ENCODE measurements around the gene SBF1.

The SBF1 gene

DNA sequence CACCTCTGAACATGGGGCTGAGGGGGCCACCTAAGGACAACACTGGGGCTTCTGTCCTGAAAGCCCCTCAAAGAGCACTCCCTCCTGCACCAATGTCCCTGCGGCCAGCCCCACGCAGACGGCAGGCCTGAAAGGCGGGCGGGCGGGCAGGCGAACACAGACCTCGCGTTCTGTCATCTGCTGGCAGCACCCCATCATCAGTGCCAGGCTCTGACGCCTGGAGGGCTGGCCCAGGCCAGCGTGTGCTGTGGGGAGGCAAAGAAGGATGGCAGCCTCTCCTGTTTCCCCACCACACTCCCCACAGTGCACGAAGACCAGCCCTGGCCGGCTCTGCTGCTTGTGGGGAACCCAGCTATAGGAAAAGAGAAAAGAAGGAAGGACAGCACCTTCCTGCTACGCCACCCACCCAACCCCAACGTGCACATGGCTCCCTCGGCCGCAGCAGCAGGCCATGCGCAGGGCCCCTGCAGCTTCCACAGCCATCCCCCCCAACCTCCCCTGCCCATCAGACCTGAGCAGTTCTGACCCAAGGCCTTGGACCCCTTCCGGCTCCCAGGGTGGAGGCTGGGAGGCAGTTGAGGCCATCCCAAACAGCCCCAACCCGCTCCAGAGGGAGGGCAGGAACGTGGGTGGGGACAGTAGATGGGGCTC is 3.5 kb downstream of the SBF1 start:
- WGBS (ENCODE audit: insufficient coverage) = 93% methylated on average over 4 of the region's 21 CpGs
- peak overlapping the region; percentile 7 to 76 for H3K27ac ChIP-seq (ENCODE audit: insufficient read depth in 1 of 2, low read depth in 1 of 2, low read length in 2 of 2, poor library complexity in 1 of 2, severe bottlenecking in 2 of 2)
- no peak for DNase-seq
- H3K36me3 ChIP-seq (ENCODE audit: control insufficient read depth in 4 of 4, insufficient read depth in 4 of 4, low read length in 3 of 4) = peaks cover 3 to 14% (median 10%) of the 10 kb centered on the region in 4 experiments
- H3K9me3 ChIP-seq (ENCODE audit: control extremely low read depth in 1 of 5, control insufficient read depth in 4 of 5, insufficient read depth in 2 of 5, low read depth in 1 of 5, low read length in 4 of 5) = no peaks in the 10 kb centered on the region
- ChIA-PET CTCF (interaction anchor here (0.9 to 2.8 kb wide), 5 partner anchors 16 to 195 kb away, joined by 3 to 13 read pairs (median 5); partner anchors contain the start of gene SCO2), POLR2A (interaction anchor here (0.6 to 1.7 kb wide), 3 partner anchors 9 to 36 kb away, joined by 3 to 4 read pairs (median 3); partner anchors contain the start of genes LMF2 and NCAPH2)
- peaks cover 4 to 74% (median 71%) of the 10 kb centered on the region in 4 experiments for H3K4me1 ChIP-seq (ENCODE audit: control extremely low read depth in 1 of 4, control insufficient read depth in 4 of 4, insufficient read depth in 4 of 4, low read length in 3 of 4)
- no peaks in the 10 kb centered on the region for H3K27me3 ChIP-seq (replicated peaks in 2 of 5; ENCODE audit: control insufficient read depth in 4 of 5, insufficient read depth in 5 of 5, low read length in 4 of 5)
- H3K4me3 ChIP-seq (ENCODE audit: control insufficient read depth in 1 of 7, extremely low read depth in 1 of 7, insufficient read depth in 4 of 7, low read depth in 2 of 7, low read length in 6 of 7) = peak overlapping the region in 1 of 7 experiments; percentile 30

DNA sequence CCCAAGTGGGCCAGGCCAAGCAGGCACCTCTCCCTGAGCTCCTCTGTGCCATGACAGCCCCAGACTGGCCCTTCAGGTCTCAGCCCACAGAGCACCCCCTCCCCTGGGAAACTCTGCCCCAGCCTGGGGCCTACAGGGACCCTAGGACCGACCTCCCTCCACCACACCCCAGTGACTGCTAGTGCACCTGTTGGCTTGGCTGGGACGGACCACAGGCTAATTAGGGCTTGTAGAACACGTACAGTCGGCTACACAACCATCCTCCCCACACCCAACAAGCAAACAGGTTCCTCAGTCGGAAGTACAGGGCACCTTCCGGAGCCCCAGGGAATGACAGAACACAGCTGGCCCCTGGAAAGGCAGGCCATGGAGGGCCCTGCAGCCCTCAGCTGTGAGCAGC is 4.3 kb downstream of the SBF1 start:
- H3K4me3 ChIP-seq (ENCODE audit: control insufficient read depth in 1 of 7, extremely low read depth in 1 of 7, insufficient read depth in 4 of 7, low read depth in 2 of 7, low read length in 6 of 7) = peak overlapping the region in 4 of 7 experiments; percentile 24 to 41 (median 34)
- H3K9me3 ChIP-seq (ENCODE audit: control extremely low read depth in 1 of 5, control insufficient read depth in 4 of 5, insufficient read depth in 2 of 5, low read depth in 1 of 5, low read length in 4 of 5) = no peaks in the 10 kb centered on the region
- peaks cover 3 to 22% (median 18%) of the 10 kb centered on the region in 4 experiments for H3K36me3 ChIP-seq (ENCODE audit: control insufficient read depth in 4 of 4, insufficient read depth in 4 of 4, low read length in 3 of 4)
- H3K4me1 ChIP-seq (ENCODE audit: control extremely low read depth in 1 of 4, control insufficient read depth in 4 of 4, insufficient read depth in 4 of 4, low read length in 3 of 4) = peaks cover 4 to 72% (median 70%) of the 10 kb centered on the region in 4 experiments
- DNase-seq = no peak
- 75% methylated on average over 2 of the region's 6 CpGs for WGBS (ENCODE audit: insufficient coverage)
- ChIA-PET POLR2A (interaction anchor here (0.6 to 1.7 kb wide), 4 partner anchors 28 to 208 kb away, joined by 3 to 8 read pairs (median 4); partner anchors contain the start of genes LMF2, NCAPH2 and SCO2), CTCF (interaction anchor here (0.9 to 2.3 kb wide), 7 partner anchors 13 to 197 kb away, joined by 3 to 6 read pairs (median 3); partner anchors contain the start of genes SCO2 and SYCE3)
- H3K27ac ChIP-seq (ENCODE audit: insufficient read depth in 1 of 2, low read depth in 1 of 2, low read length in 2 of 2, poor library complexity in 1 of 2, severe bottlenecking in 2 of 2) = peak overlapping the region in 1 of 2 experiments; percentile 76
- H3K27me3 ChIP-seq (replicated peaks in 2 of 5; ENCODE audit: control insufficient read depth in 4 of 5, insufficient read depth in 5 of 5, low read length in 4 of 5) = no peaks in the 10 kb centered on the region

DNA sequence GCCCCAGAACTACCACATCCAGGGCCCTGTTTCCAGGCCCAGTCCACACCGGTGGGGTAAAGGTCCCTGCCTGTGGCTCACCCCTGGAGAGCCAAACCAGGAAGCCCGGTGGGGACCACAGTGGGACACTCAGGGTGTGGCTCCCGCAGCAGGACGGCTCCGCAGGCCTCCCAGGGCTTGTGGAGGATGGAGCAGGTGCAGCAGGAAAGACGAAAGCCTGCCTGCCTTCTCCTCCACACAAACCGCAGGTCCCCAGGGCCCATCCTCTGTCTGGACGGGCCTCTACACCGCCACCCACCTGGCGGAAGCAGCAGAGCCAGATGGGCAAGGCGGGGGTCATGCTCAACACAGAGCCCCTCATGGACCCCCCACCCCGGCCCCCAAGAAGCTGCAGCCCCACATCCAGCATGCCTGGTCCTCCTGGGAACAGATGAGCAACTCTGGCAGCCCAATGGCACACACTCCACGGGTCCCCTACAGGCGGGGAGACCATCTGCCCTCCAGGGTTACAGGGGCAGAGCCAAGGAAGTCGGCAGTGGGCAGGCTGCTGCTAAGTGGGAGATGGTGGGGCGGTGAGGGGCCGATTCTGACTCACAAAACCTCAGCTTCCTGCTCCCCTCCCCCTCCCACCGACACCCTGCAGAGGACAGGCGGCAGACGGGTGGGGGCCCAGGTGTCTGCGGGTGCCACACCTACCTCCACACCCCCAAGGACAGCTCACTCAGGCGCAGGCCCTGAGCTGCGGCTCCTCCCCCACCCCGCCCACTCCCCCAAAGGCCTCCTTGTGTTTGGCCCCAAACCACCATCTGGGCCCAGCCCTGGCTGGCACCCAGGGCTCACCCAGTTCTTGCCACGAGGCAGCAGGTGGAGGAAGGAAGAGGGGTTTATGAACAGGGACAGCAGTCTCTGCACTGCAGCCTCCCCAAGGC is 5.2 kb downstream of the SBF1 start:
- POLR2A ChIA-PET = interaction anchor here (1.0 to 1.7 kb wide), 4 partner anchors 25 to 56 kb away, joined by 4 to 8 read pairs (median 4); partner anchors contain the start of genes LMF2, NCAPH2 and SCO2
- peak; percentile 92 to 99 (median 98) for DNase-seq
- Histone ChIP-seq H3K4me3 (ENCODE audit: control insufficient read depth in 1 of 7, extremely low read depth in 1 of 7, insufficient read depth in 4 of 7, low read depth in 2 of 7, low read length in 6 of 7) (peak overlapping the region in 4 of 7 experiments; percentile 24 to 54 (median 39)), H3K27ac (ENCODE audit: insufficient read depth in 1 of 2, low read depth in 1 of 2, low read length in 2 of 2, poor library complexity in 1 of 2, severe bottlenecking in 2 of 2) (peak overlapping the region; percentile 40 to 76), H3K4me1 (ENCODE audit: control extremely low read depth in 1 of 4, control insufficient read depth in 4 of 4, insufficient read depth in 4 of 4, low read length in 3 of 4) (peaks cover 4 to 67% (median 65%) of the 10 kb centered on the region in 4 experiments), H3K27me3 (replicated peaks in 2 of 5; ENCODE audit: control insufficient read depth in 4 of 5, insufficient read depth in 5 of 5, low read length in 4 of 5) (no peaks in the 10 kb centered on the region), H3K36me3 (ENCODE audit: control insufficient read depth in 4 of 4, insufficient read depth in 4 of 4, low read length in 3 of 4) (peaks cover 3 to 30% (median 23%) of the 10 kb centered on the region in 4 experiments), H3K9me3 (ENCODE audit: control extremely low read depth in 1 of 5, control insufficient read depth in 4 of 5, insufficient read depth in 2 of 5, low read depth in 1 of 5, low read length in 4 of 5) (no peaks in the 10 kb centered on the region)
- WGBS (ENCODE audit: insufficient coverage) = 7% methylated on average over 10 of the region's 25 CpGs
- CTCF ChIA-PET = interaction anchor here (0.9 to 2.3 kb wide), 7 partner anchors 10 to 196 kb away, joined by 3 to 6 read pairs (median 3); partner anchors contain the start of genes SCO2 and SYCE3

DNA sequence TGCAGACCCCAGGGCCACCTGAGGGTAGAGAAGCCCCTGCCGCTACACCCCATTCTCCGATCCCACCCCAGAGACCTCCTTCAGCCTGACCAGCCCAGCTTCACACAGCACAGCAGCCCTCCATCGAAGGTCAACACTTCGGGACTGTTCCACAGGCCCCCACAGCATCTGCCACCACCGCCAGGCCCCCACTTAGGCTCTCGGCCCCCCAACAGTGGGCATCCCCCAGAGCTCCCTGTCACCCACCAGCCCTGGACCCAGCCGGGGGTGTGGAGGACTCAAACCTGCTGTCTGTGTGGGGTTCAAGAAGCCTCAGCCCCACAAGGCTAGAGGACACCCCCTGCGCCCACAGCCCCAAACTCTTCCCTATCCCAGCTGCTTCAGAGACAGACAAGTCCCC is 6.2 kb downstream of the SBF1 start:
- H3K4me1 ChIP-seq (ENCODE audit: control extremely low read depth in 1 of 4, control insufficient read depth in 4 of 4, insufficient read depth in 4 of 4, low read length in 3 of 4) = peaks cover 4 to 60% (median 60%) of the 10 kb centered on the region in 4 experiments
- 77% methylated on average over 5 of the region's 8 CpGs for WGBS (ENCODE audit: insufficient coverage)
- H3K36me3 ChIP-seq (ENCODE audit: control insufficient read depth in 4 of 4, insufficient read depth in 4 of 4, low read length in 3 of 4) = peaks cover 3 to 41% (median 28%) of the 10 kb centered on the region in 4 experiments
- H3K9me3 ChIP-seq (ENCODE audit: control extremely low read depth in 1 of 5, control insufficient read depth in 4 of 5, insufficient read depth in 2 of 5, low read depth in 1 of 5, low read length in 4 of 5) = no peaks in the 10 kb centered on the region
- DNase-seq = no peak
- ChIA-PET CTCF (interaction anchor here (0.6 to 2.3 kb wide), 6 partner anchors 9 to 214 kb away, joined by 3 to 6 read pairs (median 4); no protein-coding TSS in a partner anchor), POLR2A (interaction anchor here (0.6 to 1.0 kb wide), 4 partner anchors 11 to 623 kb away, joined by 3 to 6 read pairs (median 4); no protein-coding TSS in a partner anchor)
- H3K4me3 ChIP-seq (ENCODE audit: control insufficient read depth in 1 of 7, extremely low read depth in 1 of 7, insufficient read depth in 4 of 7, low read depth in 2 of 7, low read length in 6 of 7) = peak overlapping the region in 2 of 7 experiments; percentile 1 to 19
- H3K27me3 ChIP-seq (replicated peaks in 2 of 5; ENCODE audit: control insufficient read depth in 4 of 5, insufficient read depth in 5 of 5, low read length in 4 of 5) = no peaks in the 10 kb centered on the region
- peak overlapping the region in 1 of 2 experiments; percentile 72 for H3K27ac ChIP-seq (ENCODE audit: insufficient read depth in 1 of 2, low read depth in 1 of 2, low read length in 2 of 2, poor library complexity in 1 of 2, severe bottlenecking in 2 of 2)

DNA sequence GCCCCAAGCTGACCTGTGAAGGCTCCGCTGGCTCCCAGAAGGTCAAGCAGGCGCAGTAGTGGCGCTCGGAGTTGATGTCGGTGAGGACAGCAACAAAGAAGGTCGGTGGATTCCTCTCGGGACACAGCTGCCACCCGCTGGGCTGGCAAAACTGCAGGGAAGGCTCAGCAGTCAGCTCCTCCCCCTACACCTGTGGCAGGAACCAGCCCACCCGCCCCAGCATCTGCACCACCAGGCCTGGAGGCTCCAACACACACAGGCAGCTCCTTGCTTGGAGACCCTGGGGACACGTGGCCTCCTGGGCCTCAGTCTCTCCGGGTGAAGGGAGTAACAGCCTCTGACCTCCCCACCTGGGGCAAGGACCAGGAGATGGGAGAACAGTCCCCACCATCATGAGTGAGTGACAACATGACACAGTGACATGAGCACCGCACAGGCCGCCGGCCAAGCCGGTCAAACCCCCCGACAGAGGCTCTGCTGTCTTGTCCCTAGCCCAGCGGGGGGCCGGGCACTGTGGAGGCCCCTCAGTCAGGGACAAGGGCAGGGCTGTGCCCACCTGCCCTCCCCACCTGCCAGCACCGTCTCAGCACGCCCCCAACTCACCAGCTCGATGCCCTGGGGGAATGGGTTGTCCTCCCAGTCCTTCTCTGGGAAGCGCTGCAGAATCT is 6.9 kb downstream of the SBF1 start:
- H3K36me3 ChIP-seq (ENCODE audit: control insufficient read depth in 4 of 4, insufficient read depth in 4 of 4, low read length in 3 of 4) = peaks cover 3 to 48% (median 34%) of the 10 kb centered on the region in 4 experiments
- ChIA-PET CTCF (interaction anchor here (0.9 to 1.2 kb wide), 3 partner anchors 30 to 153 kb away, joined by 3 to 4 read pairs (median 3); no protein-coding TSS in a partner anchor), POLR2A (interaction anchor here (0.6 to 1.0 kb wide), 3 partner anchors 12 to 622 kb away, joined by 3 to 6 read pairs (median 4); no protein-coding TSS in a partner anchor)
- peaks cover 4 to 53% (median 53%) of the 10 kb centered on the region in 4 experiments for H3K4me1 ChIP-seq (ENCODE audit: control extremely low read depth in 1 of 4, control insufficient read depth in 4 of 4, insufficient read depth in 4 of 4, low read length in 3 of 4)
- H3K9me3 ChIP-seq (ENCODE audit: control extremely low read depth in 1 of 5, control insufficient read depth in 4 of 5, insufficient read depth in 2 of 5, low read depth in 1 of 5, low read length in 4 of 5) = no peaks in the 10 kb centered on the region
- WGBS (ENCODE audit: insufficient coverage) = 93% methylated on average over 18 of the region's 22 CpGs
- no peak overlapping the region for H3K4me3 ChIP-seq (ENCODE audit: control insufficient read depth in 1 of 7, extremely low read depth in 1 of 7, insufficient read depth in 4 of 7, low read depth in 2 of 7, low read length in 6 of 7)
- no peaks in the 10 kb centered on the region for H3K27me3 ChIP-seq (replicated peaks in 2 of 5; ENCODE audit: control insufficient read depth in 4 of 5, insufficient read depth in 5 of 5, low read length in 4 of 5)
- DNase-seq = no peak
- H3K27ac ChIP-seq (ENCODE audit: insufficient read depth in 1 of 2, low read depth in 1 of 2, low read length in 2 of 2, poor library complexity in 1 of 2, severe bottlenecking in 2 of 2) = peak overlapping the region in 1 of 2 experiments; percentile 72

DNA sequence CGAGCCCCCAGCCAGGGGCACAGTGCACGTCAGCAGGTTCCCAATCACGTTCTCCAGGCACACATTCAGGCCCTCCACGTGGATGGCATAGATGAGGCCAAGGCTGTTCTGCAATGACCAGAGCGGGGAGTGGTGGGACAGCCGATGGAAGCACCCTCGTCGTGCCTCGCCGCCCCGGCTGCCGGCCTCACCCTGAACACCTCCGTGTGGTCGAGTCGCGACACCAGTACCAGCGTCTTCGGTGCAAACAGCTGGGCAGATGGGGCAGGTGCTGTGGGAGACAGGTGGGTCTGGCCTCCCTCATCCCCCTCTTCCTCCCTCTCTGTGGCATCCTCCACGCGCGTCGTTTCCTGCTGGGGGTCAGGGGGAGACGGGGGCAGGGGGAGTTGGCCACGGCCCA is 7.5 kb downstream of the SBF1 start:
- H3K9me3 ChIP-seq (ENCODE audit: control extremely low read depth in 1 of 5, control insufficient read depth in 4 of 5, insufficient read depth in 2 of 5, low read depth in 1 of 5, low read length in 4 of 5) = no peaks in the 10 kb centered on the region
- 97% methylated on average over 16 of the region's 24 CpGs for WGBS (ENCODE audit: insufficient coverage)
- DNase-seq = no peak
- H3K27me3 ChIP-seq (replicated peaks in 2 of 5; ENCODE audit: control insufficient read depth in 4 of 5, insufficient read depth in 5 of 5, low read length in 4 of 5) = no peaks in the 10 kb centered on the region
- H3K4me3 ChIP-seq (ENCODE audit: control insufficient read depth in 1 of 7, extremely low read depth in 1 of 7, insufficient read depth in 4 of 7, low read depth in 2 of 7, low read length in 6 of 7) = no peak overlapping the region
- peaks cover 3 to 53% (median 38%) of the 10 kb centered on the region in 4 experiments for H3K36me3 ChIP-seq (ENCODE audit: control insufficient read depth in 4 of 4, insufficient read depth in 4 of 4, low read length in 3 of 4)
- CTCF ChIA-PET = interaction anchor here (0.9 to 2.6 kb wide), 4 partner anchors 10 to 175 kb away, joined by 3 to 8 read pairs (median 3); no protein-coding TSS in a partner anchor
- POLR2A ChIA-PET = no interaction called here
- H3K27ac ChIP-seq (ENCODE audit: insufficient read depth in 1 of 2, low read depth in 1 of 2, low read length in 2 of 2, poor library complexity in 1 of 2, severe bottlenecking in 2 of 2) = no peak overlapping the region
- peaks cover 3 to 48% (median 47%) of the 10 kb centered on the region in 4 experiments for H3K4me1 ChIP-seq (ENCODE audit: control extremely low read depth in 1 of 4, control insufficient read depth in 4 of 4, insufficient read depth in 4 of 4, low read length in 3 of 4)

All from common myeloid progenitor, CD34-positive (primary cell).